Non-pigmented ciliary epithelial cell (primary cell): Measurements from ENCODE around the gene SWI5.

Source experiments
- DNase-seq: peaks from one replicate; pipeline ENCODE4 v3.0.0-alpha.2; 2010; ENCODE audit warnings: low read depth

The SWI5 gene

GRCh38 chr9:128321343-128321742, 45.3 kb downstream of the SWI5 start:
- DNase-seq = no peak

GRCh38 chr9:128321879-128322403, 45.9 kb downstream of the SWI5 start:
- no peak for DNase-seq

- peak; percentile 58 for DNase-seq
Measured at GRCh38 chr9:128322404-128323211, 46.5 kb downstream of the SWI5 start, which contains the start of the genes COQ4 and TRUB2. Gene COQ4 (plus strand): TSS chr9:128322839. CDS start chr9:128322859, 20 bp downstream. Gene TRUB2 (minus strand): TSS chr9:128322447. CDS start chr9:128322408, 39 bp downstream.

- no peak for DNase-seq
Measured at GRCh38 chr9:128323212-128323730, 47.2 kb downstream of the SWI5 start.

GRCh38 chr9:128323791-128324190, 47.7 kb downstream of the SWI5 start:
- DNase-seq = no peak

GRCh38 chr9:128324401-128324800, 48.3 kb downstream of the SWI5 start:
- no peak for DNase-seq

- DNase-seq = no peak
Measured at GRCh38 chr9:128325629-128326028, 49.6 kb downstream of the SWI5 start.

GRCh38 chr9:128333451-128333869, 57.4 kb downstream of the SWI5 start:
- DNase-seq = no peak

- no peak for DNase-seq
Measured at GRCh38 chr9:128335161-128335560, 59.1 kb downstream of the SWI5 start.

- DNase-seq = no peak
Measured at GRCh38 chr9:128335914-128336313, 59.8 kb downstream of the SWI5 start.

- DNase-seq = no peak
Measured at GRCh38 chr9:128337936-128338335, 61.9 kb downstream of the SWI5 start.
